Activated CD4-positive, alpha-beta T cell treated with anti-CD3 and anti-CD28 coated beads, Interleukin-2, Interleukin-4, amounts not matched to agents 100 ng/mL and 50 ng/mL, durations not matched to agents 16 hours and 8 hours (primary cell): ENCODE data around the gene SORL1-AS1.
A peak's percentile ranks its signal among the peaks of the same experiment; 100 is the strongest.

Experiments used
- DNase-seq: peaks from one replicate; pipeline ENCODE4 v3.0.0-alpha.2; 2020; ENCODE audit warnings: low spot score

SORL1-AS1 gene

GRCh38 chr11:121452609-121453150 is at the start of gene SORL1-AS1:
Gene SORL1-AS1 (minus strand): TSS chr11:121452967.
- DNase-seq, result no peak

- DNase-seq, result no peak
These were observed 48.0 kb upstream of the SORL1-AS1 start for GRCh38 chr11:121500717-121501116.

GRCh38 chr11:121500275-121500674 is 47.5 kb upstream of the SORL1-AS1 start:
- no peak for DNase-seq

- DNase-seq, result no peak
These were observed 46.6 kb upstream of the SORL1-AS1 start for GRCh38 chr11:121499405-121499804.

GRCh38 chr11:121497176-121497998 is 44.6 kb upstream of the SORL1-AS1 start:
- DNase-seq, result no peak

GRCh38 chr11:121494355-121495099 is 41.8 kb upstream of the SORL1-AS1 start:
- DNase-seq, result peak; percentile 14

- DNase-seq, result no peak
These were observed 37.1 kb upstream of the SORL1-AS1 start for GRCh38 chr11:121489823-121490222.

- no peak for DNase-seq
These were observed 35.9 kb upstream of the SORL1-AS1 start for GRCh38 chr11:121488641-121489040.

- no peak for DNase-seq
These were observed 35.4 kb upstream of the SORL1-AS1 start for GRCh38 chr11:121488170-121488569.

GRCh38 chr11:121487191-121487590 is 34.4 kb upstream of the SORL1-AS1 start:
- DNase-seq, result no peak

- DNase-seq, result no peak
These were observed 33.3 kb upstream of the SORL1-AS1 start for GRCh38 chr11:121486054-121486453.

GRCh38 chr11:121485216-121485615 is 32.4 kb upstream of the SORL1-AS1 start:
- DNase-seq, result no peak

- DNase-seq, result no peak
These were observed 31.2 kb upstream of the SORL1-AS1 start for GRCh38 chr11:121483805-121484480.

- DNase-seq, result peak; percentile 76
These were observed 29.7 kb upstream of the SORL1-AS1 start for GRCh38 chr11:121482231-121483129.

- DNase-seq, result peak; percentile 74
These were observed 28.9 kb upstream of the SORL1-AS1 start for GRCh38 chr11:121481484-121482230.

- DNase-seq, result no peak
These were observed 27.0 kb upstream of the SORL1-AS1 start for GRCh38 chr11:121479698-121480238.

GRCh38 chr11:121478895-121479697 is 26.3 kb upstream of the SORL1-AS1 start:
- no peak for DNase-seq

GRCh38 chr11:121478226-121478894 is 25.6 kb upstream of the SORL1-AS1 start:
- DNase-seq, result no peak
